ENCODE results near the gene ASPN.

DNA sequence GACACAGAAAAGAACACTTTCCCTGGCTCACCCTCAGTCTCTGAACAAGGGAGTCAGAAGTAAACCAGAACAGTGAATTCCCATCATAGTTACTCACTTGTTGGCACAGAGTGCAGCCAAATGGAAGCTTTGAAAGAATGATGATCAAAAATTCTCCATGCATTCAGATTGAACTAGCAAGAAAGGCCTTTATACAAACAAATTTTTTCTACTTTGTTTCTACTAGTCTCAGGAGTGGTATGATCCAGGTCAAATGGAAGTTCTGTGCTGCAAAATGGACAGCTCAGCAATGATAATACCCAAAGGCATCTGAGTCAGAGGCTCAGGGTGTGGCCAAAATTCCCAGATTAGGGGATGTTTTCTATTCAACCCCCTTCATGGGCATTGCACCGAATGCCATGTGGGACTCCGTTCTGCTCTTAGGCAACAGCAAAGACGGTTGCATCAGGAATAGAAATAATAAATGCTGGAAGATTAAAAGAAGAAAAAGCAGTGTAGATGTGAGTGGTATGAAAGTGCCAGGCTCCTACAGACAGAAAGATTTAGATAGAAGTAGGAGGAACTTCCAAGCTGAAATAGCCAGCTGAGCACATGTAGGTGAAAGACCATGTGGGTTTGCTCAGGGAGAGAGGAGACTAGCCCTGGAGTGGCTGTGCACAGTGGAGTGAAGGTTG lies 24.0 kb upstream of the ASPN start:
- TF ChIP-seq, protein P1, sequence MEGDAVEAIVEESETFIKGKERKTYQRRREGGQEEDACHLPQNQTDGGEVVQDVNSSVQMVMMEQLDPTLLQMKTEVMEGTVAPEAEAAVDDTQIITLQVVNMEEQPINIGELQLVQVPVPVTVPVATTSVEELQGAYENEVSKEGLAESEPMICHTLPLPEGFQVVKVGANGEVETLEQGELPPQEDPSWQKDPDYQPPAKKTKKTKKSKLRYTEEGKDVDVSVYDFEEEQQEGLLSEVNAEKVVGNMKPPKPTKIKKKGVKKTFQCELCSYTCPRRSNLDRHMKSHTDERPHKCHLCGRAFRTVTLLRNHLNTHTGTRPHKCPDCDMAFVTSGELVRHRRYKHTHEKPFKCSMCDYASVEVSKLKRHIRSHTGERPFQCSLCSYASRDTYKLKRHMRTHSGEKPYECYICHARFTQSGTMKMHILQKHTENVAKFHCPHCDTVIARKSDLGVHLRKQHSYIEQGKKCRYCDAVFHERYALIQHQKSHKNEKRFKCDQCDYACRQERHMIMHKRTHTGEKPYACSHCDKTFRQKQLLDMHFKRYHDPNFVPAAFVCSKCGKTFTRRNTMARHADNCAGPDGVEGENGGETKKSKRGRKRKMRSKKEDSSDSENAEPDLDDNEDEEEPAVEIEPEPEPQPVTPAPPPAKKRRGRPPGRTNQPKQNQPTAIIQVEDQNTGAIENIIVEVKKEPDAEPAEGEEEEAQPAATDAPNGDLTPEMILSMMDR (IDR thresholded peaks at IDR 0.05): no peak
- no peak for TF ChIP-seq POLR2A (IDR thresholded peaks at IDR 0.05)

Data from breast epithelium (tissue), 3 donors.